Small intestine (tissue), 7 donors: Measurements from ENCODE around the gene EEFSEC. TPM values are rescaled to one million over a fixed set of nuclear protein-coding genes. Genes with fewer than 3 reads are reported as not detected.

Source experiments
- DNase-seq, 2 donors: peaks; one replicate each; pipeline versions ENCODE4 v3.0.0 to v3.0.0-alpha.2; 2013
- FAIRE-seq: peaks from 2 replicates; lab custom pipeline; 2012; peaks lifted over from hg19 to GRCh38; lab: Jason Lieb, UNC
- H3K27ac ChIP-seq, 3 donors: one replicate each; pipeline ENCODE4 v1.5.1; 2013; ENCODE audit warnings: low read length in 2 of 3, mild to moderate bottlenecking in 2 of 3, control low read depth in 1 of 3, inconsistent platforms in 1 of 3, low read depth in 1 of 3, moderate library complexity in 1 of 3
- H3K27me3 ChIP-seq, 3 donors: one replicate each; pipeline ENCODE4 v1.6.1; 2013; ENCODE audit warnings: low read length in 3 of 3, inconsistent platforms in 1 of 3; ENCODE audit not compliant: control insufficient read depth in 3 of 3, insufficient read depth in 3 of 3
- H3K36me3 ChIP-seq, 3 donors: one replicate each; pipeline ENCODE4 v1.6.1; 2013; ENCODE audit warnings: low read length in 3 of 3, inconsistent platforms in 1 of 3, low read depth in 1 of 3, mild to moderate bottlenecking in 1 of 3, moderate library complexity in 1 of 3; ENCODE audit not compliant: control insufficient read depth in 3 of 3, insufficient read depth in 2 of 3
- H3K4me1 ChIP-seq, 3 donors: one replicate each; pipeline ENCODE4 v1.6.1; 2013; ENCODE audit warnings: low read length in 2 of 3, inconsistent platforms in 1 of 3, low read depth in 1 of 3, mild to moderate bottlenecking in 1 of 3, moderate library complexity in 1 of 3; ENCODE audit not compliant: control insufficient read depth in 3 of 3, insufficient read depth in 2 of 3
- H3K4me3 ChIP-seq, 3 donors: one replicate each; pipeline ENCODE4 v1.5.1; 2013; ENCODE audit warnings: low read length in 3 of 3, control low read depth in 1 of 3, inconsistent platforms in 1 of 3, low read depth in 1 of 3, mild to moderate bottlenecking in 1 of 3, moderate library complexity in 1 of 3
- H3K9me3 ChIP-seq, 2 donors: one replicate each; pipeline ENCODE4 v1.6.1; 2013; ENCODE audit warnings: low read depth in 1 of 2, low read length in 1 of 2; ENCODE audit not compliant: control insufficient read depth in 2 of 2, insufficient read depth in 1 of 2
- WGBS, 3 donors: extraction: QIAGEN DNeasy Blood & Tissue Kit; methylation state at CpG; one replicate each; pipeline ENCODE4 v1.1.7; 2013; 5-methylcytosine and 5-hydroxymethylcytosine counted together
- polyA plus RNA-seq, 4 donors: library from polyadenylated mRNA; stranded (reverse) in 3 of 4; unstranded in 1 of 4; fragments of 200-250 nt in 3 of 4; fragments of 120-200 nt in 1 of 4; gene quantifications; one replicate each; pipeline versions ENCODE4 v1.2.1 to v1.2.3, GENCODE V29; 2013
- donor health status: healthy with polysubstance abuse.
- donor health status: control.
- donor health status: control.
- donor health status: Bipolar disorder and iron deficiency.
- donor health status: healthy.

The EEFSEC gene
- polyA plus RNA-seq, 4 donors = 4.9 to 29.0 (median 10.2) TPM

GRCh38 chr3:128240232-128240631 is 87.0 kb downstream of the EEFSEC start:
- no peaks in the 10 kb centered on the region for H3K27me3 ChIP-seq
- WGBS, 3 donors = 75 to 86% (median 81%) methylated on average over 1 of the region's 1 CpG
- DNase-seq (no peak), FAIRE-seq (no peak)
- no peaks in the 10 kb centered on the region for H3K4me1 ChIP-seq
- peaks cover 0 to 12% (median 0%) of the 10 kb centered on the region in 3 donors for H3K36me3 ChIP-seq
- no peak overlapping the region for H3K27ac ChIP-seq
- H3K4me3 ChIP-seq = no peak overlapping the region
- H3K9me3 ChIP-seq = no peaks in the 10 kb centered on the region

GRCh38 chr3:128241741-128242140 is 88.5 kb downstream of the EEFSEC start:
- no peak for FAIRE-seq
- Histone ChIP-seq H3K4me1 (no peaks in the 10 kb centered on the region), H3K4me3 (no peak overlapping the region), H3K36me3 (peaks cover 0 to 17% (median 0%) of the 10 kb centered on the region in 3 donors), H3K27me3 (no peaks in the 10 kb centered on the region), H3K27ac (no peak overlapping the region), H3K9me3 (no peaks in the 10 kb centered on the region)
- 90 to 94% (median 93%) methylated on average over 5 of the region's 5 CpGs for WGBS, 3 donors
- no peak for DNase-seq

- Histone ChIP-seq H3K27me3 (no peaks in the 10 kb centered on the region), H3K27ac (no peak overlapping the region), H3K36me3 (peaks cover 0 to 26% (median 0%) of the 10 kb centered on the region in 3 donors), H3K4me1 (no peaks in the 10 kb centered on the region), H3K9me3 (no peaks in the 10 kb centered on the region), H3K4me3 (no peak overlapping the region)
- 84 to 94% (median 90%) methylated on average over 13 of the region's 13 CpGs for WGBS, 3 donors
- FAIRE-seq (no peak), DNase-seq (no peak)
Observed at GRCh38 chr3:128242818-128243601, 89.7 kb downstream of the EEFSEC start.

GRCh38 chr3:128243602-128244504 is 90.6 kb downstream of the EEFSEC start:
- FAIRE-seq = no peak
- H3K27me3 ChIP-seq = no peaks in the 10 kb centered on the region
- no peaks in the 10 kb centered on the region for H3K4me1 ChIP-seq
- no peak for DNase-seq
- H3K4me3 ChIP-seq = no peak overlapping the region
- no peak overlapping the region for H3K27ac ChIP-seq
- H3K9me3 ChIP-seq = no peaks in the 10 kb centered on the region
- 80 to 90% (median 83%) methylated on average over 10 to 11 of the region's 11 CpGs for WGBS, 3 donors
- peaks cover 0 to 29% (median 0%) of the 10 kb centered on the region in 3 donors for H3K36me3 ChIP-seq

- WGBS, 3 donors = 76 to 91% (median 80%) methylated on average over 5 of the region's 5 CpGs
- DNase-seq (no peak), FAIRE-seq (no peak)
- Histone ChIP-seq H3K36me3 (peaks cover 0 to 21% (median 0%) of the 10 kb centered on the region in 3 donors), H3K9me3 (no peaks in the 10 kb centered on the region), H3K27ac (no peak overlapping the region), H3K4me1 (no peaks in the 10 kb centered on the region), H3K27me3 (no peaks in the 10 kb centered on the region), H3K4me3 (no peak overlapping the region)
Observed at GRCh38 chr3:128245460-128245859, 92.2 kb downstream of the EEFSEC start.

- Histone ChIP-seq H3K36me3 (peaks cover 0 to 23% (median 0%) of the 10 kb centered on the region in 3 donors), H3K9me3 (no peaks in the 10 kb centered on the region), H3K27me3 (no peaks in the 10 kb centered on the region), H3K4me3 (no peak overlapping the region), H3K4me1 (no peaks in the 10 kb centered on the region), H3K27ac (no peak overlapping the region)
- DNase-seq = no peak
- 73 to 87% (median 82%) methylated on average over 6 of the region's 6 CpGs for WGBS, 3 donors
- no peak for FAIRE-seq
Observed at GRCh38 chr3:128247666-128248409, 94.6 kb downstream of the EEFSEC start.

GRCh38 chr3:128252083-128252482 is 98.8 kb downstream of the EEFSEC start:
- Histone ChIP-seq H3K4me1 (peaks cover 0 to 3% (median 2%) of the 10 kb centered on the region in 3 donors), H3K36me3 (peaks cover 0 to 24% (median 0%) of the 10 kb centered on the region in 3 donors), H3K4me3 (no peak overlapping the region), H3K9me3 (no peaks in the 10 kb centered on the region), H3K27ac (no peak overlapping the region), H3K27me3 (no peaks in the 10 kb centered on the region)
- WGBS, 3 donors = 91 to 95% (median 94%) methylated on average over 3 of the region's 3 CpGs
- peak in 1 of 2 donors; percentile 8 for DNase-seq
- no peak for FAIRE-seq

GRCh38 chr3:128253150-128253549 is 99.9 kb downstream of the EEFSEC start:
- 88 to 92% (median 91%) methylated on average over 7 of the region's 7 CpGs for WGBS, 3 donors
- no peak overlapping the region for H3K27ac ChIP-seq
- H3K36me3 ChIP-seq = peaks cover 0 to 15% (median 0%) of the 10 kb centered on the region in 3 donors
- DNase-seq = peak in 1 of 2 donors; percentile 26
- no peaks in the 10 kb centered on the region for H3K9me3 ChIP-seq
- peaks cover 0 to 3% (median 2%) of the 10 kb centered on the region in 3 donors for H3K4me1 ChIP-seq
- H3K27me3 ChIP-seq = no peaks in the 10 kb centered on the region
- no peak for FAIRE-seq
- no peak overlapping the region for H3K4me3 ChIP-seq
